HG02840 (cell line): ENCODE data around the gene RNF217.

Source experiments
- ATAC-seq: cut with Tn5 transposase; IDR thresholded peaks from one replicate; pipeline ENCODE4 v1.9.1; 2021; ENCODE audit warnings: mild to moderate bottlenecking, moderate library complexity, moderate number of reproducible peaks; ENCODE audit not compliant: unreplicated experiment, low FRiP score

Gene RNF217

GRCh38 chr6:124987291-124987690, 25.1 kb downstream of the RNF217 start:
- ATAC-seq, result no peak

DNA sequence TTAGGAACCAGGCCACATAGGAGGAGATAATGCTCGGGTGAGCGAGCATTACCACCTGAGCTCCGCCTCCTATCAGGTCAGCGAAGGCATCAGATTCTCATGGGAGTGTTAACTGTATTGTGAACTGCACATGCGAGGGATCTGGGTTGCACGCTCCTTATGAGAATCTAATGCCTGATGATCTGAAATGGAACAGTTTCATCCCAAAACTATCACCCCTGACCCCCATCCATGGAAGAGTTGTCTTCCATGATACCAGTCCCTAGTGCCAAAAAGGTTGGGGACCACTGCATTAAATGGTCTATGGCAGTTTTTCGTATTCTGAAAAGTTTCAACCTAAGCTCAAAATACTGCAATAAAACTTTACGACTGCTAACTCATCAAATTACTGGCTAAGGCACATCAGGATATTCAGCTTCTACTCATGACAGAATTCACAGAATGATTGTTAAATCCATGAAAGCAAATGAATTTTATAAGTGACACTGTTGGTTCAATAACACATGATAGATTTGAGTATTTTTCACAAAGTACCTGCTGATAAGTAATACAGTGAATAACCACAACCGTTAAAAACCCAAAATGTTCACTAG, 25.9 kb downstream of the RNF217 start:
- no peak for ATAC-seq

DNA sequence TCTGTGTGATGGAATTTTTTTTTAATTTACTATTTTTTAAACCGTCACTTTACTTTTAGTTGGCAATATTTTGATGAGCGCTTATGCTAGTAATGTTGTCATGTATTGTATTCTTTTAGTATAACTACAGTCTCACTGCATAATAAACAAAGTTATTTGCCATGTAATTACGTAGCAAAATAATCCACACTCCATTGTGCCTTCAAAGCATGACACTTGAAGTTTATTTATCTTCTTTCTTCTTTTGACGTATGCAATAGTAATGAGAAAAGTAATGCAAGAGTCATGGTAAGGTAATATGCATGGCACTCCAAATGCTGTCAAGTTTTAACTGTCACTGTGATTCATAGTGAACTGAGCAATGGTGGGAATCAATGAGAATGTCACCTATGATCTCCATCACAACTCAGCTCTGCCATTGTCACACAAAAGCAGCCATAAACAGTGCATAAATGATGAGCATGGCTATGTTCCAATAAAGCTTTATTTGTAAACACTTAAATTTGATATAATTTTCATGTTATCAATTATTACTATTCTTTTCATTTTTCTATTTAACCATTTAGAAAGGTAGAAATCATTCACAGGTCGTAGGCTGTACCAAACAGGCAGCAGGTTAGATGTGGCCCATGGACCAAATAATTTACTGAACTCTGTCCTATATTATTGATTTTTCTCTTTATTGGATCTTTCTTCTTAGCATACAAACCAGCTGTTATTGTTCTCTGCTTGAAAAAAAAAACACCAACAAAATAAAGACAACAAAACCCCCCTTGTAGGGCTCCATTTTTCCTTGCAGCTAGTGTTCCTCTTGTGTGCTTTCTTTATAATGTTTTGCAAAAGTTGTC, 27.1 kb downstream of the RNF217 start:
- ATAC-seq, result no peak

- ATAC-seq, result no peak
Measured at GRCh38 chr6:124990988-124991387, 28.8 kb downstream of the RNF217 start.

DNA sequence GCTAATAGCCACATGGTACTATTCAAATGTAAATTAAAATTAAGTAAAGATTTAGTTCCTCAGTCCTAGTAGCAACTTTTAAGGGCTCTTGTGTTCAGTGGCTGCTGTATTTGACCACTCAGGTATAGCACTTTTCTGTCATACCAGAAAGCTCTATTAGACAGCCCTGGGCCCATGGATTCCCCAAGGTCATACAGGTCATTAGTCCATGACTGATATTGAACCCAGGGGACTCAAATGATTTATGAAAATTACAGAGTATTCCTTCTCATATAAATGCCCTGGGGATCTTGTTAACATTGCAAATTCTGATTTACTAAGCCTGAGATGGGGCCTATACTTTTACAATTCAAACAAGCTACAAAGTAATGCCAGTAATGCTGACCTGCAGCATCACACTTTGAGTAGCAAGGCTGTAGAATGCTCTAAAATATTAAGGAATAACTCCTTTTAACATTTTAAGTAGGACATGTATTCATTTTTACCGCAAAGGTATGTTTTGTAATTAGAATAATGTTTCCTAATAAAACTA, 29.6 kb downstream of the RNF217 start:
- no peak for ATAC-seq

DNA sequence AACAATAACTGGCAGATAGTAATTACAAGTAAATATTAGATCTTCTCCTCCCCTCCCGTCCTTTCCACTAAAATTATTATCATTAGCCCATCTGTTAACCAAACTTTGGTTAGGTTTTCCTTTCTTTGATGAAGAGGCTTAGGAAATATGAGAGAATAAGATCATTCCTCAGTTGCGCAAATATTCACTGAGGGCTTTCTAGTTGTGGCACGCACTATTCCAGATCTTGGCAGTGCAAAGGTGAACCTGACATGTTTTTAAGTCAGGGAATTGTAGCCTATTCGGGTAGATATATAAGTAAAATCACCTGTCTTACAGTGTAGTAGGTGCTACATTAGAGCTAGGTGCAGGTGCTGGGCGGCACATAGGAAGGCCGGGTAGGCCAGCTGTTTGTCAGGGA, 31.1 kb downstream of the RNF217 start:
- ATAC-seq, result no peak

- ATAC-seq, result no peak
Measured at GRCh38 chr6:124994648-124995047, 32.4 kb downstream of the RNF217 start.

- ATAC-seq, result no peak
Measured at GRCh38 chr6:124995131-124995530, 32.9 kb downstream of the RNF217 start.

DNA sequence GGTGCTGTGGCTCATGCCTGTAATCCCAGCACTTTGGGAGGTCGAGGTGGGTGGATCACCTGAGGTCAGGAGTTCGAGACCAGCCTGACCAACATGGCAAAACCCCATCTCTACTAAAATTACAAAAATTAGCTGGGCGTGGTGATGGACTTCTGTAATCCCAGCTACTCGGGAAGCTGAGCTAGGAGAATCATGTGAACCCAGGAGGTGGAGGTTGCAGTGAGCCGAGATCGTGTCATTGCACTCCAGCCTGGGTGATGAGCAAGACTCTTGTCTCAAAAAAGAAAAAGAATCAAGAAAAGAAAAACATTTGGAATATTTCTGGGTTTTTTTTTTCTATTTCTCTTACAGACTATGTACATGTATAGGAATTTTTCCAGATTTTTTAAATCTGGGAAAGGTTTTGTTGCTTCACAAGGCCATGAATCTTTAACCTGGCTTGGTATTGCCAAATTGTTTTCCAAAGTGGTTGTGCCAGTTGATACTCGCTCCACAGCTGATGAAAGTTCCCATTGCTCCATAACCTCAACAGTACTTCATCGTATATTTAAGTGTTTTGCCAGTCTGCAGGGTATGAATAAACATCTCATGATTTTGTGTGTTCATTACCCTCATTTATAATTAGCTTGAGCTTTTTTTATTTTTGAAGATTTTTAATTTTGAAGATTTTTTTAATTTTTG, 33.5 kb downstream of the RNF217 start:
- ATAC-seq, result no peak

- ATAC-seq, result no peak
Measured at GRCh38 chr6:124996411-124996810, 34.2 kb downstream of the RNF217 start.

DNA sequence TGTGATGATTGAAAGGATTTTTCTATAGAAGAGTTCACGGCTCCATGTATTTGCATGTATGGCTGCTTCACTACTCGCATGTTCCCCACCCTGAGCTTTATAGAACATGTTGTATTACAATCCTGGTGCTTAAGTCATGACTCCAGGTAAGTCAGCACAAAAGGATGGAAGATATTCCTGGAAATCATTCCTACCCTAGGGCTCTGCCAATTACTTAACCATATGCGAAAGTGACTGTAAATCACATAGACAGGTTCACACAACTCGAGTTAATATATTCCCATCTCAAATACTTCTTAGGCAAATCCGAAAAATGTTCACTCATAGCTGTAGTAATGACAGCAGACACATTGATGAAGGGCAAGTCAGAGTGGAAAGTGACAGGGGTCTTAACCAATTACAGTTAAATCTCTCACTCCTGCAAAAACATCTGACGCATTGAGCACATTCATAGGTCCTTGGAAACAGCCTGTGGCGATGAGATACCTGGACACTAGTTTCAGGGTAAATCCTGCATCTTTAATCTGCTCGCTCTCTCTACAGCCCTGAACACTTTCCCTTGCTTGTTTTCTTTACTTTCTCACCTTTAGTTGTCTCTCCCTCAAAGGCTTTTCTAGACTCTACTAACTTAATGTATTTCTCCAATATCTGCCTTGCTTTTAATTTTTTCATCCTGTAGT, 35.1 kb downstream of the RNF217 start:
- ATAC-seq, result no peak

- no peak for ATAC-seq
Measured at GRCh38 chr6:124999105-124999764, 37.0 kb downstream of the RNF217 start.

DNA sequence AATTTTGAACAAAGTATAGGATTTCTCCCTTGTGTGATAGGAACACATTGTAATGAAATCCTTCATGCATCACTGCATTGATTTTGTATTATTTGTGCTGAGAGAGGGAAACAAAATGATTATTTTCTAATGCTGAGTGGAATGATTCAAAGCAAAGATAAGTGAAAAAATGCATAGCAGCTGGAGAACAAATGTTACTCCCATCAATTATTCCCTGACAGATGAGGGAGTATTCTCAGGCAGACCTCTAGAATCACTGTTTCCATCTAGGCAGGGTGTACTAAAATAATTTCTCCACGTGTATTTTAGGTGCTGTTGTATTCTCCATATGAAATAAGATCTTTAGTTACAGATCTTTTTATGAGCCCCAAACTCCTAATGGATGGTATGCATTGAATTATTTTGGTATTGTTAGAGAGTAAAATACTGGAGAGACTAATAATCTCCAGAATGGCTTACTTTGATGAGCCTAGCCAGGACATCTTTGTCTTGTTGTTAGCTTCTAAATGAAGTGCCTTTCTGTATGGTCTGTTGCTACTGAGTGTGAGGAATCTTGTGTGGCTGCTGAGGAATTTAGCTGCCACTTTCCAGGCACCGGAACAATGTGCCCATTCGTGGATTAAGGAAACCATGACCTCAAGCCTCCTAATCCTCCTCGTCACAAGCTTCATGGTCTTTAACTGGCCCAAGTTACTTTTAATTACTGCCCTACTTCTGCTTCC, 39.6 kb downstream of the RNF217 start:
- ATAC-seq, result no peak

DNA sequence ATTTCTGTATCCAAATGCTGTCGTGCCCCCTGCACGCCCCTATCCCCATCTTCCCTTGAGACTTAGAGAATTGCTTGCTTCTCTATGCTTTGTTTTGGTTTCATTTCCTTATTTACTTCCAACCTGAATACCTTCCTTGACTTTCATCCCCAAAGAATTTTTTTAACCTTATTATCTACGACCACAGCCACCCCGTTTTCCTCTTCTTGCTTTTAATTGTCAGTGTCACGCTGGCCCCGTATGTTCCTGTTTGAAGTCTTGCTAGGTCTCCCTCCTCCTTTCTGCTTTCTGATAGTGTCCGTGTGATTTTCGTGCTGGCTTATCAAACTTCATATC, 40.1 kb downstream of the RNF217 start:
- no peak for ATAC-seq

DNA sequence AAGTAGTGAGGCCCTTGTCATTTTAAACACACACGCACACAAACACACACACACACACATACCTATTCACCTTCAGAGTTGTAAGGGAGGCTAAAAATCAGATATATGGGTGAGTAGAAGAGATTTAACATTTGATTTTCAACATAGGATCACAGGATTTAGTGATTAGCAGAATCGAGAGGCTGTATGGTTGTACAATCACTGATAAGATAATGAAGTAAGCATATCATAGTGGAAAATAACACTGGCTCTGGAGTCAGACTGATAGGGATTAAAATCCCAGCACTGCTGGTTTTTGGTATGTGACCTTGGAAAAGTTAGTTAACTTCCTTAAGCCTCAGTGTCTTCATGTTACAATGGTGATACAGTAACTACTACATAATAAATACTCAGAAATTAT, 40.8 kb downstream of the RNF217 start:
- no peak for ATAC-seq

DNA sequence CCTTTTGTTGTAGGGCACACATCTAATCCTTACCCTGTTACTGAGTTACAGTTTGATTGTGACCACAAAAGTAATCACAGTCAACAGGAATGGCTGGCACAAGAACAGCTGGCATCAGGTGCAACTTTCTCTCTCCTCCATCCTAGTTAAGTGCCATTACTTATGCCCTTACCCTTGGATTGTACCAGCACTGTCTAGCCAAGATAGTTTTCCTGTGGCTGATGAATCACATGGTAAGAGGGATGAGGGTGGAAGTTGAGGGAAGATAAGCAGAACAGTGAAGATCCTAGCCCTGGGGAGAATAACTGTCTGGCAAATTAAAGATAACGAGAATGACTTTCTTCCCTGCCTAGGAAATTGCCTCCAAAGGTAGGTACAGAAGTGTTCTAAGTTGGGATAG, 42.0 kb downstream of the RNF217 start:
- no peak for ATAC-seq

DNA sequence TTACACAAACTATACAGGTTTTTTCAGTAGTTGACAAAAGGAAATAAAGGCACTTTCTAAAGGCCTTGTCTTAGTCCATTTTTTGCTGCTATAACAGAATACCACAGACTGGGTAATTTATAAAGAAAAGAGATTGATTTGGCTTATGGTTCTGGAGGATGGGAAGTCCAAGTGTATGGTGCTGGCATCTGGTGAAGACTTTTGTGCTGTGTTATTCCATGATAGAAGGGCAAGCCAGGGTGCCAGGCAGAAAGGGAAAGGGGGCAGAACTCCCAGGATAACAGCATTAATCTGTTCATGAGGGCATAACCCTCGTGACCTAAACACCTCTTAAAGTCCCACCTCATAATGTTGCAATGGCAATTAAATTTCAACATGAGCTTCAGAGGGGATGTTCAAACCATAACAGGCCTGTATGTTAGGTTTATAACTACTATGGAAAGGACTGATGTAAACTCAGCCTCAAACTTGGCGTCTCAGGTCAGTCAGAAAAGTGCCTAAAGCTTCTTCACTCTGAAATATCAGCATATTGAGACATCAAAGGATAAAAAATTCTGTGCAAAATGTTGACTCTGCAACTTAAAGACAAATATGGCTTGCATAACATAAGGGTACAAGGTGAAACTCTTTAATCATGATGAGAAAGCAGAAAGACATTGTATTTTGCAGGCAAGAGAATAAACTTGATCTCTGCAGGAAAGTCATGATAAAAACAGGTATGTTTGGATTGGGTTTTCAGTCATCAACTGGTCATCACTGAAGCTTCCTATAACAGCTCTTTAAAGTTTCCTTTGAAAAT, 42.8 kb downstream of the RNF217 start:
- no peak for ATAC-seq

DNA sequence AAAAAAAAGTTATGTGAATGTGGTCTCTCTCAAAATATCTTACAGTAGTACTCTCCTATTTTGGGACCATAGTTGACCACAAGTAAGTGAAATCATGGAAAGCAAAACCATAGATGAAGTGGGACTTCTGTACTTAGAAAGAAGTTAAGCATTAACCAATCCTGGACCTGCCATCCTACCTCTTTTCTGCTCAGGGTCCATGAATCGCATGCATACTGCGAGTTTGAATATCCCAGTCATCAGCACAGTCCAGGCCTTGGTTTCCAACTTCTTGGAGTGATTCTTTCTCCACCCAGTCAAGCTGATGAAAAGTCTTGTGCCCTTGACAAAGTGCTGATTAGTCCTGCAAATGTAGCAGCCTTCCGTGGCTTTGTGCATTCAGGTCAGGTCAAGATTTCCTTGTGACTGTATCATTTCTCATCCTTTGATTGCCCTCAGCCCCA, 46.0 kb downstream of the RNF217 start:
- no peak for ATAC-seq

GRCh38 chr6:125008957-125009356, 46.7 kb downstream of the RNF217 start:
- ATAC-seq, result no peak
